GM18526 (cell line): Measurements from ENCODE around the gene KCNH1.

ENCODE experiments used
- POLR2A ChIP-seq: IDR thresholded peaks from 3 replicates; pipeline ENCODE4 v1.6.1; 2011; ENCODE audit not compliant: insufficient read length; ENCODE audit errors: extremely low read depth

Gene KCNH1

DNA sequence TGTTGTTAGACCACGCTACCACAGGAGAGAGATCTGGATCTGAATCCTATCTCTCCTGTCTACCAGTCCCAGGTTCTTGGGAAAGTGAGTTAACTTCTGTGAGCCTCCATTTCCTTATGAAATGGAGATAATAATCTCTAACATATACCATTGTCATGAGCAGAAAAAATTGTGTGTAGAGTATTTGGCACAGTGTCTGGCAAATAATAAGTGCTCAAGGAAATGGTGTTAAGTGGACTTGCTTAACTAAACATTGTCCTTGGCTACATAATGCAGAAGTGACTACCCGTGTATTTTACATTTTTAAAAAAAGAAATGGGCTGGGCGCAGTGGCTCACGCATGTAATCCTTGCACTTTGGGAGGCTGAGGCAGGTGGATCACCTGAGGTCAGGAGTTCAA, 217.4 kb downstream of the KCNH1 start:
- TF ChIP-seq POLR2A, result no peak

DNA sequence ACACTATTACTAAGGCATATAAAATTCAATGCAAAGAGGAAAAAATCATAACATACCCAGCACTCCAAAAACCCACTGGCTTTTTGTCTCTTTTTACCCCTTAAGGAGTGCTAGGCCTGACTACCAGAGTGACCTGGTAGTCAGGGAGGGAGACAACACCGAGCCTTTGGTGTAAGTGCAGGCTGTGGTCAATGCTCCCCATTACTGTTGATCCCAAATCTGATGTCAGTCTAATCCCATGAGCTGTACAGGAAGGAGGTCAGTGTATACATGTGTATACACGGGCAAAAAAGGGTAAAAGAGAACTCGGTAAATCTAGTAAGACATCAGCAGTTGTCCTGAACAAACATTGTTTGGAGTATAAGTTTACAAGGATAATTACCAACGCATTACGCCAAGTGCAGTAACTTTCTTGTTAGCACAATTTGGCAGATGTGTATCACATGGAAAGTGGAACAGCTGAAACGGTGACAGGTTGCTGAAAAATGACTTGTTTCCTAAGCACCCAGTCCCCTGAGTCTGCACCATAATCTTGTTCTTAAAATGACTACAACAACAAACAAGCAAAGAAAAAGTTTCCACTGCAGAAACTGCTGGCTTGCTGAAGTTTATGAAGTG, 217.9 kb downstream of the KCNH1 start:
- no peak for TF ChIP-seq POLR2A

DNA sequence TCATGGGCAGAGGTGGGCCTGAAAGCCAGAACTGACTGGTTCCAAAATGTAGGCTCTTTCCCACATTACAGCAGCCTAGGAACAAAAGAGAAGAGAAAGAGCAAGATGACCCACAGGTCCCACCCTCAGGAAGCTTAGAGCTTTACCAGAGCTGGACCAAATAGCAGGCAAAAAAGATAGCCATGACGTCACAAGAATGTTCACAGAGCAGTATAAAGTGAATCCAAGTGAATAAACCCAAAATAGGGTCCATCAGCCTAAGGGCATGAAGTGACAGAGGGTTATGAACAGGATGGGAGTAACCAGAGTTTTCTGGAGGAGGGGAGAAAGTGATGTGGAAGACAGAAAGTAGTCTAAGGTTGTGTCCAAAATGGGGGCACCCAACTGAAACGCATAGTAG, 221.2 kb downstream of the KCNH1 start:
- TF ChIP-seq POLR2A, result no peak

DNA sequence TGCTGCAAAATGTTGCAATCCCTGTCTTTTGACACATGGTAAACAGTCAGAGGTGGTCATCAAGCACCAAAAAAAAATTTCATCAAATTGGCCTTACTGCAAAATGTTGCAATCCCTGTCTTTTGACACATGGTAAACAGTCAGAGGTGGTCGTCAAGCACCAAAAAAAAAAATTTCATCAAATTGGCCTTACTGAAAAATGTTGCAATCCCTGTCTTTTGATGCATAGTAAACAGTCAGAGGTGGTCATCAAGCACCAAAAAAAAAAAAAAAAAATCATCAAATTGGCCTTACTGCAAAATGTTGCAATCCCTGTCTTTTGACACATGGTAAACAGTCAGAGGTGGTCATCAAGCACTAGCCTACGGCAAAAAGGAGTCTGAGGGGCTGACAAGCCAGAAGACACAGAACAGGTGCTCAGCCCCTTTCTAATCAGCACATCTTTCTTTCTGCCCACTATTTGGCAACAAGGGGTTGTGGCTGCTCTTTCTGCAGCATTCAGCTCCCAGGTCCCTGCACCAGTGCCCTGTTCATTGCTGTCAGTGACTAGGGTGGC, 223.8 kb downstream of the KCNH1 start:
- TF ChIP-seq POLR2A, result no peak

DNA sequence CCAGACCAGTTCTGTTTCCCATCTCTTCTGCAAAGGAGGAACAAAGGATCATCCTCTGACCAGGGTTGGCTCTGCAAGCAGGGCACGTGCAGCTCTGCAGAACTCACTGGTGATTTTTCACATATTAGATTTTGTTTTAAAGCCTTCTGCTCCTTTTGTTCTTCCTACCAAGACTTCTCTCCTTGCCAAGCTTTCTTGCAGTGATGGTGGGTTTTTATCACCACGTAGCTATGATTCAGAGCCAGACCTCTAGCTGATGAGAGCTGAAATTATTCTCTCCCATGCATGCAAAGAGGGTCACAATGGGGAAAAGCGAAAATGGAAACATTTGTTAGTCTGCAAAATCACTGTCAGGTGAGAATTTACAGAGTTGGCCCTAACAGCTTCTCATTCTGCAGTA, 225.2 kb downstream of the KCNH1 start:
- TF ChIP-seq POLR2A, result no peak

DNA sequence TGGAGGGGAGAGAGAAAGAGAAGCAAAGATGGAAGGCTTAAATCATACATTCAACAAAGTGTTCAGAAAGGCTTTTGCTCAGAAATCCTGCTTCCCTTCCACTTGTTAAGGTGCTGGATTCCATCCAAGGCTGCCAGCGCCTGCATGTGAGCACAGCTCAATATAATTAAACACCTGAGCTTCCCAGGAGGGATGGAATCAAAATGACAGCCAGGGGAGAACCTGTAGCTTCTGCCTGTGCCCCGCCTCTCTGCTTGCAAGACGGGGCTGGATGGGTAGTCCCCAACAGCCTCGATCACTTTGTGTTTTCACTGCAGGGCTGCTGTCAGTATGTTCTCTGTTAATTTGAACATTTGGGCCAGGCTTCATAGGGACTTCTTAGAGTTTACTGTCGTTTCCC, 225.7 kb downstream of the KCNH1 start:
- TF ChIP-seq POLR2A, result no peak

DNA sequence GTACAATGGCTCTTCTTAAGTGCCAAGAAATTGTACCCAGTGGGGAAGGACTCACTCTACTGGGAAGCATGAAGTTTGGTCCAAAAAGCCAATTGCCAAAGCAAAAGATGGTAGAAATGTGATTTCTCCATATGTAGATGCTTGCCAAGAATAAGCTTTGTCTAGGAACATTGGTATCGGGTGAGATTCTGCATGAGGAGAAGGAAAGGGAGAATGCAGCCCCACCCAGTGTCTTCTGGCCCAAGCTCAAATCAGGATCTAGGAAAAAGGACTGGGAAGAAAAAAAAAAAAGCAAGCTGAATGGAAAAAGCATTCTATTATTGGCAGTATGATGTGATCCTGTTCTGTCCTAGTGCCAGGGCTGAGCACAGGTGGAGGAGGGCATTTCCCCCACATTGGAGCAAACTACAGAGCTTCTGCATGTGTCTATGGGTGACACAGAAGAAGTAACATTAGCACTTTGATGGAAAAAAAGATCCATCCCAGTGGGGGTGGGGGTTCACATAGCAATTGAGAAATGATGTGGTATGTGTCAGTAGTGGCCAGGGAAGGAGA, 226.6 kb downstream of the KCNH1 start:
- TF ChIP-seq POLR2A, result no peak

DNA sequence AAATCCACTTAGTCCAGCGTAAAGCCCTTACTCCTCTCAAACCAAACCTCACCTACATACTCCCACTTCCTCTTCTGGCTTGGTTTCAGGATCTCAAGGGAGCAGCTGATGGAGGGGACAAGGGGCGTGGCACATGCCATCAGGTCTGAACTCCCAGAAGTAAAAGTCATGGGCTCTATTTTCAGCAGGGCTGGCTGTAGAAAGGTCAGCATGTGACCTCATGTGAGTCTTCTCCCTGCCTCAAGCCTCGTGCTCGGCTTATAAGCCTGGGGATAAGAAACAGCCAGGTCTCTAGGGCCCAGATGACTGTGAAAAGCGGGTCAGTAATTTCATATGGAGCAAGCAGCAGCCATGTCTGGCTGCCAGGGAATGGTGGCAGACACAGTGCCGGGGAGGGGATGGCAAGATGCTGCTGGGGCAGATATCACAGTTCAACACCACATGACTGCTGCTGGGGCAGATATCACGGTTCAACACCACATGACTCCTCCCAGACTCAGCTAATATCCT, 227.9 kb downstream of the KCNH1 start:
- TF ChIP-seq POLR2A, result no peak

DNA sequence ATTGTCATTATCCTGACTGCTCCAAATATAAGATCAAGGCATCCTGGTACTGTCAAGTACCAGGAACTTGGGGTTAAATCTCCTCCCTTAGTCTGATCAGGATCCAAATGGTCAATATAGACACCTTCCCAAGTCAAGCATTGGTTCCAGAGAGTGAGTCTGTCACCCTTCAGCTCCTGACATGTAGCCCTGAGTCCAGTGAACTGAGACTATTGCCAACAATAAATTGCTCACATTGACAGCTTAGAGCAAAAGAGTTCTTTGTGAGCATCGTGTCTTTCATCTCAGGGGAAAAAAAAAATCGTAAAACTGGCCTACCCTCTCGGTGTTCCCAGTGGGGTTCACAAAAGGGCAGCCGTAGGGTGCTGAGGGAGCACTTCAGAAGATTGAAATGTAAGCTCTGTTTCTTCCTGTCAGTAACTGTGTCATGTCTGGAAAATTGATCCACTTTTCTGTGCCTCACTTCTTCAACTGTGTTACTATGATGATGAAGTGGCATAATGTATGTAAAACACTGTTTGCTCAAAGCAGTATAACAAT, 228.5 kb downstream of the KCNH1 start:
- TF ChIP-seq POLR2A, result no peak

DNA sequence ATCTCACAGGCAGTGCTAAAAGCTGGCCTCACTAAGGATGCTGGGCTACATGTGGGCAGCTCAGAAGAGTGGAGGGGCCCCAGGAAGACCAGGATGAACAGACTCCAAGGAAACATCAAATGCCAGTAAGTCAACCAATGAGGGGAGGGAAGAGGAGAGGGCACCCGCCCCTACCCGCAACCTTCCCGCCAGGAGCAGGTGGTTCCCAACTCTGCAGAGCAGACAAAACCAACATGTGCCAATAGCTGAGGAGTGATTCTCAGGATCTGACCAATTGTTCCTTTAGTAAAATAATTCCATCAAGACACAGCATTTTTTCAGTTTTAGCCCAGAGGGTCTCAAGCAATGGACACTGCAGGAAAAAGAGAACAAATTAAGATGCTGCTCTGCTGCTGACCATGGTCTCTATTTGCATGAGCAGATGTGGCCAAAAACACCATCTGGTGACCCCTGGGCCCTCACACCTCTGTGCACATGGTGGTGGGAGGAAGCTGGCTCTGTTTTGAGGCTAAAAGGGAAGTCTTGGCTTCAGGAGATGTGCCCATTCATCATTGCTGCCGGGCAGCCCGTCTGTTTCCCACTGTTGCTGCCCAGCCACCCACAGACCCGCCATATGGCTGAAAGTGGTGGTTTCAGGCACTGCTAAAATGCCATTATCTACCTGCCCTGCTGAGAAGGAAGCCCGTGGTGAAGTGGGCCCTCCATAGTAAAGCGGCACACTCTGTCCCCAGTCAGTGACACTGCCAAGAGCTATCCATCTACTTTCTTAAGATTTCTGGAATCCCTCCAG, 231.8 kb downstream of the KCNH1 start:
- TF ChIP-seq POLR2A, result no peak

DNA sequence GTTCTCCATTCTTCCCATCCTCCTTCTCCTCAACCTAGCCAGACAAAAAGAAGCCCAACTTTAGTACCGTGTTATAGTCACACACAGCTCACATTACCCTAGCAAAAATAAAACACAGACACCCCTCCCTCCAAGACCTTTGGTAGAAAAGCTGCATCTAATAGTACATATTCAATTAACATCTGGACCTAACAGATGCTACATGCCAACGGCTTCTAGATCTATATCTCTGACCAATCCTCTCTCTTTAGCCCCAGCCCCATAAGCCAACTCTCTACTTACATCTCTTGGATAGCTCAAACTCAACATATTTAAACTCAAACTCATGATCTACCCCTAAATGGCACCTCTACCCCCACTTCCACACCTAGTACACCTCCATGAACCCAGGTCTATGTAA, 233.1 kb downstream of the KCNH1 start:
- no peak for TF ChIP-seq POLR2A

DNA sequence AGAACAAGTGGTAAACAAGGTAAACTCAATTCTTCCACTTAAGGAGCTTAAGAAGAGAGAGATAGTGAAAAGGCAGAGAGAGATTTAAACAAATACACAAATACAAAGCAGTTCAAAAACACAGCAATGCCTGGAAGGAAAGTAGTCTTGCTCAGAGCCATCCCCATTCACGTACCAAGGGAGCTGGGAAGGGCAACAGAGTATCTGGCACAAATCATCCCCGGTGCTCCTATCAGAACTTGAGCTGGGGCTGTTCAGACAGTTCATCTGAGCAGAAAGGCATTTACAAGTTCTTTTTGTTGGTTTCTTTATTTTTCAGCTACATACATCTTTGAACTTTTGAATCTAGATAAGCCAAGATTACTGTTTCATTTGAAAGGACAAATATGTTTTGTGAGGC, 233.9 kb downstream of the KCNH1 start:
- TF ChIP-seq POLR2A, result no peak

DNA sequence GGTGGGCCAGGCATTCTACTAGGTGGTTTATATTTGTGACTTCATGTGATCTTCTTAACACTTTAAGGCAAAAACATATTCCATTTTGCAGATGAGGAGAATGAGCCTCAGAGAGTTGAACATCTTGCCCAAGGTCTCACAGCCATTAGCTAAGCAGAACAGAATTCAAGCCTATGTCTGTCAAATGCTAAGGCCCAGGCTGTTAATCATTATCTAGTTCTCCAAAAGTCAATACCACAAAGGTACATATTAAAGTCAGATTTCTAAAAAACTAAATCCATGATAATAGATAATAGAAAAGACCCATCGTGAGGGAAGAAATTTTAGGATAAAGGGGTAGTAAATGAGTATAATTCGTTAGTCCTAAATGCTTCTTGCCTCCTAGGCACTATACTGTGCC, 234.3 kb downstream of the KCNH1 start:
- no peak for TF ChIP-seq POLR2A

DNA sequence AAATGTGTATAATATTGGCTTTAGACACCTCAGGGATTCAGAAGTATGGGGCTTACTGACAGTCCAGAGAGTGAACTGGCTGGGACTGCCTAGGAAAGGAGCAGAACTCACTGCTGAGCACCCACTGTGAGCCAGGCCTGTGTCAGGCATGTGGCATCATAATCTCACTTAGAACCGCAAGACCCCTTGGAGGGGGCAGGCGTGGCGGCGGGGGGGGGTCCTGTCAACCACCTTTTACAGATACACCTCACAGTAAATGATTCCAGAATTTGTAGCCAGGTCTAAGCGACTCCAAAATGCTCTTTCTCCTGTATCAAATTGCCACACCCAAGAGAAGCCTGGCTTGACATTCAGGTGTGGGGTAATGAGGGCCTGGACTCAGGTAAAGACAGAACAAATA, 235.5 kb downstream of the KCNH1 start:
- TF ChIP-seq POLR2A, result no peak

DNA sequence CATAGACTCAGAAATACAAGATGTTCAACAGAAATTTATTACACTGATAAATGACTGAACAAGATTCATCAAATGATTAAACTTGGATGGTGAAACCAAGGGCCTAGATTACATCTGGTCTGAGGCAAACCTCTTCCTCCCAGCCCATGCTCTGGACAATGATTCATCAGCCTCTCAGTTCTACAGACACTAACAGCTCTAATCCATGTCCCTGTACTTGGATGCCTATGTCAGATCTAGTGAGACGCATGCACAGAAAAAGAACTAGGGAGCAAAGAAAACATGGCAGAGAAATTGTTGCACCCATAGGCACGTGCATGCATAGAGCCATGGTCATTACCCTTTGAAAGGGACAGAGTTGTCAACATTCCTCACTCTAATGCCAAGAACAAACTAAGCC, 250.1 kb downstream of the KCNH1 start:
- TF ChIP-seq POLR2A, result no peak
